GM19324 (cell line): Measurements from ENCODE around the gene SULT1E1.

Experiments
- ATAC-seq: cut with Tn5 transposase; IDR thresholded peaks from one replicate; pipeline ENCODE4 v1.9.1; 2021; ENCODE audit warnings: mild to moderate bottlenecking, moderate library complexity; ENCODE audit not compliant: unreplicated experiment, low FRiP score

Gene SULT1E1

DNA sequence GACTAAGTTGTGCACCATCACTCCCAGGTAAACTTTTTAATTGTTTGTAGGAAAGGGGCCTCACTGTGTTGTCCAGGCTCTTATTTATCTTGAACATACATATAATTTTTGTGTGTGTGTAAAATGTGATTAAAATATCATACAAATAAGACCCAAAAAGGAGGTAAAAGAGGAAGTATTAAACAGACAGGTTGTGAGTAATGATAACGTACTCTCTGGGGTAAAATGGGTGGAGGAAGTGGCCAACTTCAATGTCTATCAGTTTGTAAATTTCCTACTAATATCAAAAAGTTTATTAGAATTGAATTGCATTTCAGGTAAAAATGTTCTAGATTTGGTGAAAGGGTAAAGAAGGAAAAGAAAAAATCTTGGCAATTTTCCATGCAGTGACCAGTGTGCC is 48.8 kb downstream of the SULT1E1 start:
- ATAC-seq: no peak

DNA sequence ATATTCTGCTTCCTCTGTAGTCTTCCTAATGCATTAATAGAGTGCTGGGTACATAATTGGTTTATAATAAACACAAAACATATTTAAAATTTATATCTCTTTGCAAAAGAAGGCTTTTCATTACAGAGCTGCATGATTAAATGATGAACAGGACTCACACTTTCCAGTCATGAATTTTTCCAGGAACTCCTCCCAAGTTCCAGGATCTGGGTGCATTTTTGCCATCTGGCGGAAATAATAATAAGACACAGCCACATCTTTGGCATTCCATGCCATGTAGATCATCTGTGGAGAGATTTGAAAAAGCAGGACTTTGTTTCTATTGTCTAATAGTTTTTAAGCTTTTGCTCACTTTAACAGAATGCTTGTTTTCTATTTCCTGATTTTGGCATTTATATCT is 59.3 kb downstream of the SULT1E1 start:
- no peak for ATAC-seq

DNA sequence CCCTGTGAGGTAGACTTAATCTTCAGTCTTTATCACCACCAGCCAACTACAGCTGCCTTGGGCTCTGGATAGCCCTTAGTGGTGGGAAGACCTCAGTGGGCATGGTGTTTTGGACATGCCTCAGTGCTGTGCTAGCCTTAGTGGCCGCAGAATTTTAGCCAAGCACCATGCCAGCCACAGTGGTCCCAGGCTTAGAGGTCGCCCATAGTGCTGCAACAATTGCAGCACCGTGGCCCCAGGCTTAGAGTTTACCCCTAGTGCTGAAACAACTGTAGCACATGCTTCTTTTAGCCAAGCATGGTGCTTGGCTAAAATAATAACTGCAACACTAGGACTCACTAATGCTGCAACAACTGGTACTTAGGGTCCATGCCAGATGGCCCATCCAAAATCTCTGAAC is 60.6 kb downstream of the SULT1E1 start:
- ATAC-seq: no peak

DNA sequence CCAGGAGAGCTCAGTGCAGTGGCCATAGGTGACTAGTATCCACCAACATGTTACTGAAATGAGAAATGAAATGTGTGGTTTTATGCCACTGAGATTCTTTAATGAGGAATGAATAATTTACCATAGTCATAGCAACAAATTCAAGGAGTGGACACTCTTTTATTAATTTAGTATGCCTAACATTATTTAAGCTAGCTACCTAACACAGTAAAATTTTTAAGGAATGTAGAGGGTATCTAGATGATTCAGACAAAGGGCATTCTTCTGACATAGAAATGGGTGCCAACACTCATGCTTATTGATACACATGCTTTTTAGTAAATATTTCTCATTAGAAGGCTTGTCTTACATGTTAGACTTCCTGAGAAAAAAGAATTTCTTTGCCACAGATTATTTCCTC is 66.2 kb downstream of the SULT1E1 start:
- no peak for ATAC-seq
